IMR-90 (cell line): Measurements from ENCODE around the gene VSIG10L.

ENCODE experiments used
- POLR2A ChIP-seq: IDR thresholded peaks from 2 replicates; pipeline ENCODE4 v1.6.1; 2012; ENCODE audit warnings: mild to moderate bottlenecking, low read depth, low read length
- TF ChIP-seq, protein P1 (sequence below): conservative IDR thresholded peaks from 2 replicates; pipeline ENCODE4 v1.5.1; 2012; ENCODE audit warnings: mild to moderate bottlenecking, low read depth, low read length, improper control_type of control experiment

DNA sequence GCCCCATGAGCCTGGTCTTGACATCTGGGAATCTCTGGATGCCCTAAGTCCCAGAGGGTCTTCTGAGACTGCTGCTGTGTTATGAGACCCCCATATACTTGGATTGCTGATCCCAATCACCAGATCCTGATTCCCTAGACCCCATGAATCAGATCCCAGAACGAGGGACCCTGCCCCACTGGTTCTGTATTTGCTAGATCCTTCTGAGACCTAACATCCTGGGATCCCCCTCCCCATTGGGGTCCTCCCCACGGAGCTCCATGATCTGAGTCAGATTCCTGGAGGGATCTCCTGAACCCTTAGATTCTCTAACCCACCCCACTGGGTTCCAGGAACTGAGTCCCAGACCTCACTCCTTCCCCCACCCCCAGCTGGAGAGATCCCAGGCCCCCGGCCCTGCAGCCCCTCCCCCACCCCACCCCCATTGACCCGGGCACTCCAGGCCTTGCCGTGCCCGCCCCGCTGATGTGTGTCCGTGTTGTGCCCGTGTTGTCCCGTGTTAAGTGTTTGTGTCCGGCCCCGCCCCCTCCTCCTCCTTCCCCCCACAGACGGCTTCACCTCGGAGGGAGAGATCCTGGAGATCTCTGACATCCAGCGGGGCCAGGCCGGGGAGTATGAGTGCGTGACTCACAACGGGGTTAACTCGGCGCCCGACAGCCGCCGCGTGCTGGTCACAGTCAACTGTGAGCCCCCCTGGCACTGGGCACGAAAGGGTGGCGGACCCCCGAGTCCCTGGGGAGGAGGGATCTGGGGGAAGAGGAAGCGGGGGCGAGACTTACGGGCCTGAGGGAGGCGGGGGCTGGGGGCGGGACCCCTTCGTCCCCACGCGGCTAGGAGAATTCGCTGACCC, 15.5 kb downstream of the VSIG10L start:
- TF ChIP-seq, protein P1, sequence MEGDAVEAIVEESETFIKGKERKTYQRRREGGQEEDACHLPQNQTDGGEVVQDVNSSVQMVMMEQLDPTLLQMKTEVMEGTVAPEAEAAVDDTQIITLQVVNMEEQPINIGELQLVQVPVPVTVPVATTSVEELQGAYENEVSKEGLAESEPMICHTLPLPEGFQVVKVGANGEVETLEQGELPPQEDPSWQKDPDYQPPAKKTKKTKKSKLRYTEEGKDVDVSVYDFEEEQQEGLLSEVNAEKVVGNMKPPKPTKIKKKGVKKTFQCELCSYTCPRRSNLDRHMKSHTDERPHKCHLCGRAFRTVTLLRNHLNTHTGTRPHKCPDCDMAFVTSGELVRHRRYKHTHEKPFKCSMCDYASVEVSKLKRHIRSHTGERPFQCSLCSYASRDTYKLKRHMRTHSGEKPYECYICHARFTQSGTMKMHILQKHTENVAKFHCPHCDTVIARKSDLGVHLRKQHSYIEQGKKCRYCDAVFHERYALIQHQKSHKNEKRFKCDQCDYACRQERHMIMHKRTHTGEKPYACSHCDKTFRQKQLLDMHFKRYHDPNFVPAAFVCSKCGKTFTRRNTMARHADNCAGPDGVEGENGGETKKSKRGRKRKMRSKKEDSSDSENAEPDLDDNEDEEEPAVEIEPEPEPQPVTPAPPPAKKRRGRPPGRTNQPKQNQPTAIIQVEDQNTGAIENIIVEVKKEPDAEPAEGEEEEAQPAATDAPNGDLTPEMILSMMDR: no peak
- TF ChIP-seq POLR2A: no peak
